GM12878 (cell line): ENCODE measurements around the gene ARHGAP20. TPM values are rescaled to one million over a fixed set of nuclear protein-coding genes. Genes with fewer than 3 reads are reported as not detected.

Experiments
- ATAC-seq: fragments of 200-7000 bp; cut with Tn5 transposase; 3 replicates; pipeline ENCODE4 v1.9.1; 2020; ENCODE audit warnings: mild to moderate bottlenecking, moderate library complexity
- BruUV-seq: library from RNA; stranded (reverse); fragments of 400-500 nt; replicated peaks from 2 replicates; lab custom pipeline; 2021; lab: Mats Ljungman, UMichigan
- CTCF ChIA-PET: fragments of 300-600 bp; sonication (Branson Sonifier 250); formaldehyde crosslinking; extraction: SDS; loops from one replicate; lab custom pipeline; 2021; ENCODE audit warnings: inconsistent platforms; lab: Yijun Ruan, JAX
- POLR2A ChIA-PET: fragments of 350-600 bp; formaldehyde crosslinking; extraction: SDS; loops from one replicate; lab custom pipeline; 2021; ENCODE audit warnings: inconsistent platforms; lab: Charles Lee
- RAD21 ChIA-PET: fragments of 300-600 bp; sonication (Branson Sonifier 250); formaldehyde crosslinking; loops from one replicate; lab custom pipeline; 2023; ENCODE audit warnings: antibody characterized with exemption; ENCODE audit not compliant: unreplicated experiment; lab: Charles Lee
- SMC1A ChIA-PET: fragments of 300-600 bp; sonication (Branson Sonifier 250); formaldehyde crosslinking; loops from one replicate; lab custom pipeline; 2023; ENCODE audit not compliant: unreplicated experiment, uncharacterized antibody; lab: Charles Lee
- DNase-seq: peaks from one replicate; pipeline ENCODE4 v3.0.0-alpha.2; 2011; ENCODE audit warnings: low read depth, low spot score
- FAIRE-seq: peaks from 3 replicates; lab custom pipeline; 2011; peaks lifted over from hg19 to GRCh38; lab: Jason Lieb, UNC
- H2AFZ ChIP-seq: 2 replicates; pipeline ENCODE4 v1.6.0; 2011; ENCODE audit warnings: low read depth, low read length, control low read depth; ENCODE audit not compliant: control insufficient read depth
- H3K27ac ChIP-seq: 2 replicates; pipeline ENCODE4 v1.5.1; 2011; ENCODE audit warnings: control low read depth; ENCODE audit not compliant: control insufficient read depth, insufficient read depth
- H3K27me3 ChIP-seq, 2 experiments: replicated peaks in 1 of 2; 2 replicates each; pipeline versions ENCODE4 v1.6.0 to v1.6.1; 2011; ENCODE audit warnings: low read length in 1 of 2; ENCODE audit not compliant: control insufficient read depth in 2 of 2, insufficient read depth in 2 of 2
- H3K36me3 ChIP-seq, 2 experiments: 2 replicates each; pipeline ENCODE4 v1.5.1; 2011; ENCODE audit warnings: low read length in 1 of 2; ENCODE audit not compliant: control insufficient read depth in 2 of 2, insufficient read depth in 2 of 2
- H3K4me1 ChIP-seq: 2 replicates; pipeline ENCODE4 v1.6.1; 2011; ENCODE audit warnings: mild to moderate bottlenecking, low read length, moderate library complexity, mixed read lengths; ENCODE audit not compliant: control insufficient read depth, insufficient read depth
- H3K4me2 ChIP-seq: 2 replicates; pipeline ENCODE4 v1.6.0; 2011; ENCODE audit warnings: control low read depth; ENCODE audit not compliant: control insufficient read depth, insufficient read depth
- H3K4me3 ChIP-seq: fragments of 200-600 bp; sonication (generic); 2 replicates; pipeline ENCODE4 v1.5.1; 2016
- H3K79me2 ChIP-seq: 2 replicates; pipeline ENCODE4 v1.6.0; 2011; ENCODE audit warnings: low read length; ENCODE audit not compliant: control insufficient read depth, insufficient read depth
- H3K9ac ChIP-seq: 2 replicates; pipeline ENCODE4 v1.8.0; 2011; ENCODE audit warnings: low read length, control low read depth, mixed read lengths; ENCODE audit not compliant: control insufficient read depth, insufficient read depth
- H3K9me3 ChIP-seq: replicated peaks from 3 replicates; pipeline ENCODE4 v1.5.1; 2011; ENCODE audit warnings: mild to moderate bottlenecking, low read length; ENCODE audit not compliant: control insufficient read depth, insufficient read depth
- H4K20me1 ChIP-seq: 2 replicates; pipeline ENCODE4 v1.6.0; 2011; ENCODE audit not compliant: control insufficient read depth, insufficient read depth
- HDAC2 ChIP-seq: fragments of 200-600 bp; sonication (generic); IDR thresholded peaks from 2 replicates; pipeline ENCODE4 v1.6.1; 2017
- KDM1A ChIP-seq: fragments of 200-600 bp; sonication (generic); IDR thresholded peaks from 2 replicates; pipeline ENCODE4 v1.6.1; 2016; ENCODE audit warnings: borderline replicate concordance
- NFYA ChIP-seq: IDR thresholded peaks from 2 replicates; pipeline ENCODE4 v1.6.1; 2011; ENCODE audit warnings: low read depth, mild to moderate bottlenecking, low read length, improper control_type of control experiment, borderline replicate concordance
- POU2F2 ChIP-seq: IDR thresholded peaks from 3 replicates; pipeline ENCODE4 v1.6.1; 2011; ENCODE audit warnings: low read depth, mild to moderate bottlenecking, low read length, borderline replicate concordance
- RBBP5 ChIP-seq: fragments of 200-600 bp; sonication (generic); conservative IDR thresholded peaks from 2 replicates; pipeline ENCODE4 v1.6.1; 2016
- SREBF1 ChIP-seq: IDR thresholded peaks from 2 replicates; pipeline ENCODE4 v1.6.1; 2012; ENCODE audit warnings: mild to moderate bottlenecking, low read length
- SREBF2 ChIP-seq: IDR thresholded peaks from 2 replicates; pipeline ENCODE4 v1.6.1; 2012; ENCODE audit warnings: mild to moderate bottlenecking, low read length
- WGBS: methylation state at CpG from one replicate; pipeline ENCODE4 v1.1.6; 2016; ENCODE audit warnings: low lambda C conversion rate; ENCODE audit not compliant: insufficient replicate concordance, insufficient coverage; ENCODE audit errors: missing lambda C conversion rate; 5-methylcytosine and 5-hydroxymethylcytosine counted together
- in situ Hi-C: fragments of 300-500 bp; cut with MboI; formaldehyde crosslinking; loops from 9 replicates; pipeline ENCODE4 v1.14.3; 2018; ENCODE audit warnings: mixed read lengths
- intact Hi-C: fragments of 100-400 bp; cut with micrococcal nuclease; formaldehyde crosslinking; loops from one replicate; pipeline ENCODE4 v1.14.2; 2022; ENCODE audit not compliant: unreplicated experiment
- polyA plus RNA-seq, 11 experiments: library from polyadenylated mRNA; depleted of rRNA in 4 of 11; unstranded in 6 of 11; stranded (reverse) in 5 of 11; fragments of >200 nt; fragmentation: Nextera tagmentation in 4 of 11; fragmentation: Illumina TruSeq in 1 of 11; extraction: Ambion mirVana in 4 of 11; extraction: Trizol in 1 of 11; gene quantifications; 1 replicate in 1 of 11; 2 replicates in 10 of 11; pipeline versions ENCODE4 v1.2.1 to v1.2.3, GENCODE V29; 2011 to 2016; ENCODE audit warnings: inconsistent platforms in 2 of 11, missing spikeins in 2 of 11, low read depth in 1 of 11
- total RNA-seq, 4 experiments: library from RNA; depleted of rRNA in 3 of 4; stranded (reverse); fragments of >200 nt in 3 of 4; fragmentation: Illumina TruSeq in 1 of 4; extraction: Trizol in 1 of 4; gene quantifications; 2 replicates each; pipeline versions ENCODE4 v1.2.1 to v1.2.3, GENCODE V29; 2013 to 2021

Gene ARHGAP20
- total and polyA plus RNA-seq, 10 of the 15 experiments (the other 5 are each of a cell fraction or from before 2014, with no cell fraction given) = 0.01 TPM; not detected in 9

DNA sequence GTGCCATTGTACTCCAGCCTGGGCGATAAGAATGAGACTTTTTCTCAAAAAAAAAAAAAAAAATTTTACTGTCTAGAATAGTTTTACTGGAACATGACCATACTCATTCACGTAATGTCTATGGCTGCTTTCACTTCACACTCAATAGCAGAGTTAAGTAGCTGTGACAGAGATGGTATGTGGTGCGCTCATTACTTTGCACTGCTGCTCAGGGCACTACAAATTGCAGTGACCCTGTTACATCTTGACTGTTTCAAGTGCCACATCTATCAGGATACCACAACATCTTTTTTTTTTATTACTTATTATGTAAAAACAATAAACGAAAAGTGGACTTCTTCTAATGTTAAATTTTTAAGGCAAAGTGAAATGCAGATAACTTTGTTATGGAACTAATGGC, 110.3 kb downstream of the ARHGAP20 start:
- no peaks in the 10 kb centered on the region; the same call in 2 of the 3 replicates for H3K9me3 ChIP-seq
- no peak overlapping the region for H3K9ac ChIP-seq
- CTCF ChIA-PET = interaction anchor here (1.0 kb wide), 1 partner anchor 38 kb away, joined by 3 read pairs; no protein-coding TSS in a partner anchor
- SMC1A ChIA-PET = interaction anchor here (0.8 to 1.4 kb wide), 2 partner anchors 10 to 13 kb away, joined by 4 to 5 read pairs; no protein-coding TSS in a partner anchor
- intact Hi-C loops = no loop called here
- WGBS = 20% methylated on average over 4 of the region's 4 CpGs
- in situ Hi-C loops = no loop called here
- H2AFZ ChIP-seq = no peak overlapping the region
- H3K27me3 ChIP-seq = peaks cover 0 to 1% of the 10 kb centered on the region in 2 experiments; a peak in 2 of 4 replicates
- H3K36me3 ChIP-seq = no peaks in the 10 kb centered on the region
- TF ChIP-seq SREBF2 (no peak), NFYA (no peak), KDM1A (no peak), SREBF1 (no peak), RBBP5 (no peak)
- ATAC-seq (no peak), FAIRE-seq (no peak), DNase-seq (no peak)
- RAD21 ChIA-PET = no interaction called here
- no TSS peak for BruUV-seq
- H4K20me1 ChIP-seq = no peaks in the 10 kb centered on the region
- H3K4me1 ChIP-seq = no peaks in the 10 kb centered on the region
- H3K27ac ChIP-seq = no peak overlapping the region
- no peak overlapping the region for H3K4me3 ChIP-seq
- POLR2A ChIA-PET = interaction anchor here (0.7 kb wide), 1 partner anchor 13 kb away, joined by 4 read pairs; no protein-coding TSS in a partner anchor
- H3K79me2 ChIP-seq = no peaks in the 10 kb centered on the region
- no peak overlapping the region for H3K4me2 ChIP-seq

DNA sequence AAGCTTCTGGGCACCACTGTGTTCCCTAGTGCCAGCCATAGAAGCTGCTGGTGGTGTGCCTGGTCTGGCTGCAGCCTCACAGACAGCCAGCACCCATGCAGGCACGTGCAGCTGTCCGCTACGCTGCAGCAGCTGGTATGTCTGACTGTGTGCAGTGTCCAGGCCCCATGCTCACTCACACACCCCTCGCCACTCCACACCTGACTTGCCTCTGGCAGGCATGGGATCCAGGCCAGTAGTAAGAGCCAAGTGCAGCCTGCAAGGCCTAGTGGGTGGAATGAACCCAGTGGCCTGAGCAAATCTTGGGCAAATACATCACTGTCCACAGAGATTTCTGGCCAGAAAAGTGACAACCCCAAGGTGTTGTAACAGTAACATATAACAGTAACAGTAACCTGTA, 111.9 kb downstream of the ARHGAP20 start:
- ChIA-PET POLR2A (no interaction called here), SMC1A (interaction anchor here (1.4 kb wide), 1 partner anchor 11 kb away, joined by 5 read pairs; no protein-coding TSS in a partner anchor), CTCF (interaction anchor here (1.3 kb wide), 1 partner anchor 630 kb away, joined by 3 read pairs; no protein-coding TSS in a partner anchor), RAD21 (no interaction called here)
- Histone ChIP-seq H3K4me2 (no peak overlapping the region), H3K27ac (no peak overlapping the region), H3K36me3 (no peaks in the 10 kb centered on the region), H3K27me3 (no peaks in the 10 kb centered on the region), H3K9me3 (no peaks in the 10 kb centered on the region; the same call in 2 of the 3 replicates), H3K9ac (no peak overlapping the region), H3K79me2 (no peaks in the 10 kb centered on the region), H4K20me1 (no peaks in the 10 kb centered on the region), H3K4me3 (no peak overlapping the region), H3K4me1 (no peaks in the 10 kb centered on the region), H2AFZ (no peak overlapping the region)
- TF ChIP-seq POU2F2 (no peak), HDAC2 (no peak)
- DNase-seq (no peak), ATAC-seq (no peak), FAIRE-seq (no peak)
- no TSS peak for BruUV-seq
- in situ Hi-C loops (no loop called here), intact Hi-C loops (no loop called here)
- 20% methylated on average over 4 of the region's 4 CpGs for WGBS
